T-helper 22 cell (primary cell): ENCODE measurements around the gene CAMSAP1.

Experiments used
- DNase-seq: peaks from one replicate; pipeline ENCODE4 v3.0.0-alpha.2; 2020; ENCODE audit warnings: low read depth

CAMSAP1 gene

DNA sequence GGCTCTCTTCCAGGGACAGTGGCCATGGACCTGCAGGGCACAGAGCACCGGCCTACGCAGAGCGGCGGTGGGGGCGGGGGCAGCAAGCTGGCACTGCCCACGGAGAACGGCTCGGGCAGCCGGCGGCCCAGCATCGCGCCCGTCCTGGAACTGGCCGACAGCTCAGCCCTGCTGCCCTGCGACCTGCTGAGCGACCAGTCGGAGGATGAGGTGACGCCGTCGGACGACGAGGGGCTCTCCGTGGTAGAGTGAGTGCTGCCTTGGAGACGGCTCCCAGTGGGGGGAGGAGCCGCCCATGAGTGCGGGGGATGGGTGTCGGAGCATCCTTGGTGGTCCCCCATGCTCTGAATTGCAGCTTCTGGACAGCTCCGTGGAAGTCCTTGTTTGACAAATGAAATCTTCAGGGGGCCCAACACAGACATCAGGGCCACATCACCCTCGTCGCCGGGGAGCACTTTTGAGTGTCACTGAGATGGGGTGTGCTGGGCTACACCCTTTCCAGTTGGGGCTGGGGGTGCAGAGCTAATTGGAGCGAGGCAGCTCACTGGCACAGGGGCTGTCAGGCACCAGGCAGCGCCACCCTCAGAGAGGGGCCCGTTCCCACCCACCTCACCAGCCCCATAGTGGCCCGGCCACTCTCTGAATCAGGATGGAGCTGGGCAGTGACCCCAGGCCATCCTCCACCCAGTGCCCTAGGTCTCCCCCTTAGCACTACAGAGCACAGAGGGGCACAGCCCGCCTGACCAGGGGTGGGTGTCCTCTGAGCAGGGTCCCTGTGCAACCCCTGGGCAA, 134.4 kb downstream of the CAMSAP1 start:
- DNase-seq = no peak

- DNase-seq = no peak
Measured at GRCh38 chr9:135772056-135772646, 135.2 kb downstream of the CAMSAP1 start.

GRCh38 chr9:135771401-135772051, 135.8 kb downstream of the CAMSAP1 start:
- DNase-seq = no peak

- no peak for DNase-seq
Measured at GRCh38 chr9:135770771-135771170, 136.6 kb downstream of the CAMSAP1 start.

DNA sequence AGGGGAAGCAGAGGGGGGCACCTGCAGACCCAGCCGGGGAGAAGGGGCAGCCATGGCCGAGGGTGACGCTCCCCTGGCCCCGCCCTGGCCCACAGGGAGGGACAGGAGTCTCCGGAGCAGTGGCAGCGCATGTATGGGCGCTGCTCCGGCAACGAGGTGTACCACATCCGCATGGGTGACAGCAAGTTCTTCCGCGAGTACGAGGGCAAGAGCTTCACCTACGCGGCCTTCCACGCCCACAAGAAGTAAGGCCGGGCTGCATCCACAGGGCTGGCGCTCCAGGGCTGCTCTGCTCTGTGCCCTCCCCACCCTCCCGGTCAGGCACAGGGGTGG, 137.2 kb downstream of the CAMSAP1 start:
- DNase-seq = no peak

DNA sequence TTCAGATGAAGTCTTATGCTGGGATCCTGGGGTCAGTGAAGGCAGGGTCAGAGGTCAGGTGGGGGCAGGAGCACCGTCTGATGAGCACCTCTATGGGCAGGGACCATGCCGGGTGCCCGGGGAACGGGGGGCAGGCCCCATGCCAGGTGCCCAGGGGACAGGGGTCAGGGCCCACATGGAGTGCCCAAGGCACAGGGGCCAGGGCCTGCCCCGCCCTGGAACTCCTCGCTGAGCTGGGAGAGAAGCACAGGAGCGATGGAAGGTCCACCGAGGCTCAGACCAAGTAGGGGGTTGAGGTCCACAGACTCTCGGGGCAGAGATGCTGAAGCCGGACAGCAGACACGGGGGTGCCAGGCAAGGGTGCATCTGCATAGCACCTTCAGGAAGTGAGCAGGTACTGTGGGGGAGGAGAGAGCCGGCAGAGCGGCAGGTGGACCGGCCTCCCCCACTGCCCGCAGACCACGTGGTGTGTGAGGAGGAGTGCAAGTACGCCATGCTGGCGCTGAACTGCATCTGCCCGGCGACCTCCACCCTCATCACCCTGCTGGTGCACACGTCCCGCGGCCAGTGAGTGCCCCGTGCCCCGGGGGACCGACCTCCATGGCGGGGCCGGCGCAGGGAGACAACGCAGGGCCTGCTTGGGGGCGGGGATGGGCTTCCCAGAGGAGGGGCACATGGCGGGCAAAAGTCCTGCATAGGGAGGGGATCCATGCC, 137.7 kb downstream of the CAMSAP1 start:
- DNase-seq = no peak

- no peak for DNase-seq
Measured at GRCh38 chr9:135768516-135769218, 138.7 kb downstream of the CAMSAP1 start.

DNA sequence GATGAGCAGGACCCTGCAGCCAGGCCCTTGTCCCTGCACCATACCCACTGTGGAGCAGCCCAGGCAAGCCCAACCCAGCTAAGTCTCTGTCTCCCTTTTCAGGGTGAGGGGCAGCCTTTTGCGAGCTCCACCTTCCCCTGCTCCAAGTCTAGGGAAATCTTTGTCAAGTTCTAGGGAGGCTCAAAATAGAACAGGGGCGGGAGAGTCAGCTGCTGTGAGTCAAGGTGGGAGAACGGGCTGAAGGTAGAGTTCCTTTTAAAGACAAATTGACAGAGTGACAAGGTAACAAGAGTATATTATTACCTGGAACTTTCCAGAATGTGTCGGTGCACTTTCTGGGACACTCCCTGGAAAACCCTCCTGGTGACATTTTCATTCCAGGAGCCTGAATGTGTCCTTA, 140.6 kb downstream of the CAMSAP1 start:
- no peak for DNase-seq

- no peak for DNase-seq
Measured at GRCh38 chr9:135766251-135766650, 141.1 kb downstream of the CAMSAP1 start.

DNA sequence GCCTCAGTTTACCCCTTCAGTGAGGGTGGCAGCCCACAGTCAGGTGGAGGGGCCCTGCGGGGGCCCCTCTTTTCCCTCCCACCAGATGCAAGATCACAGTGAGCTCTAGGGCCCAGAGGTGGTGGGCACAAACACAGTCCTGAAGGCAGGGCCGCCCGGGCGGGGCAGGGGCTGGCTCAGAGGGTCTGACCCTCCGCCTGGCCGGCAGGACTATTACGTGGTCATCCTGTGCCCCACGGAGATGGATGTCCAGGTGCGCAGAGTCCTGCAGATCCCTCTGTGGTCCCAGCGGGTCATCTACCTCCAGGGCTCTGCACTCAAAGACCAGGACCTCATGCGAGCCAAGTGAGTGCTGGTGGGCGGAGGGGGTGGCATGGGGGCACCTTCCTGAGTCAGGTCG, 141.9 kb downstream of the CAMSAP1 start:
- DNase-seq = no peak

GRCh38 chr9:135764731-135765130, 142.6 kb downstream of the CAMSAP1 start:
- DNase-seq = no peak

DNA sequence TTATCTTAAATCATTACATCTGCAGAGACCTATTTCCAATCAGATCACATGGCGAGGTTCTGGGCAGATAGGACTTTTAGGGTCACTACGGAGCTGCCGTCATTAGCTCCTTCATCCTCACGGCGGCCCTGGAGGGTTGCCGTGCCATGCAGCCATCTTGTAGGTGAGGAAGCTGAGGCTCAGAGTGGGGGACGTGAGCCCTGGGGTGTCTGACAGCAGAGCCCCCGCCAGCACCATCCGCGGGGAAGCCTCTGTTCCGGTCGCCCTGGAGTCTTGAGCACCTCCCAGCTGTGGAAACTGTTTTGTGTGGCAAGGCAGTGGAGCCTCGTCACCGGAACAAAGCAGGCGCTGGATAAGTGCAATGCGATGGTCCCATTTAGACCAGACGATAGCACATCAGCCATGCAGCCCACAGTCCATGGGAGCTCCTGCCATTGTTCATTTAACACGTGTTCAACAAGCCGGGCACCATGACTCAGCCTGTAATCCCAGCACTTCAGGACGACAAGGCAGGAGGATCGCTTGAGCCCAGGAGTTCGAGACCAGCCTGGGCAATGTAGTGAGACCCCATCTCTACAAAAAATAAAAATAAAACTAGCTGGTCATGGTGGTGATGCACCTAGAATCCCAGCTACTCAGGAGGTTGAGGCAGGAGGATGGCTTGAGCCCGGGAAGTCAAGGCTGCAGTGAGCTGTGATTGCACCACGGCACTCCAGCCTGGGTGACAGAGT, 143.5 kb downstream of the CAMSAP1 start:
- DNase-seq = no peak

GRCh38 chr9:135762921-135763320, 144.4 kb downstream of the CAMSAP1 start:
- no peak for DNase-seq

DNA sequence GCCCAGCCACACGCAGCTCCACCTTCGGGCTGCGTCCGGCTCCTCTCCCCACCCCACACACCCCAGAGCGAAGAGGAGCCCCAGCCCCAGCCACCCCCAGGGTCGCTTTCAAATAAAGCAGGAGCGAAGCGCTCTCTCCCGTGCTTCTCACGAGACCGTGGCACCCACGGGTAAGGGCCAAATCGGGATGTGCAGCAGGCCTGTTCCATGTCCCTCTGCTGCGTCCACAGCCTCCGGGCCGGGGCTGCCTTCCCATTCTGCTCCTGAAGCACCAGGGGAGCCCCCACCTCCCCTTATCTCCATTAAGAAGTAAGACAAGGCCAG, 145.5 kb downstream of the CAMSAP1 start:
- DNase-seq = no peak

DNA sequence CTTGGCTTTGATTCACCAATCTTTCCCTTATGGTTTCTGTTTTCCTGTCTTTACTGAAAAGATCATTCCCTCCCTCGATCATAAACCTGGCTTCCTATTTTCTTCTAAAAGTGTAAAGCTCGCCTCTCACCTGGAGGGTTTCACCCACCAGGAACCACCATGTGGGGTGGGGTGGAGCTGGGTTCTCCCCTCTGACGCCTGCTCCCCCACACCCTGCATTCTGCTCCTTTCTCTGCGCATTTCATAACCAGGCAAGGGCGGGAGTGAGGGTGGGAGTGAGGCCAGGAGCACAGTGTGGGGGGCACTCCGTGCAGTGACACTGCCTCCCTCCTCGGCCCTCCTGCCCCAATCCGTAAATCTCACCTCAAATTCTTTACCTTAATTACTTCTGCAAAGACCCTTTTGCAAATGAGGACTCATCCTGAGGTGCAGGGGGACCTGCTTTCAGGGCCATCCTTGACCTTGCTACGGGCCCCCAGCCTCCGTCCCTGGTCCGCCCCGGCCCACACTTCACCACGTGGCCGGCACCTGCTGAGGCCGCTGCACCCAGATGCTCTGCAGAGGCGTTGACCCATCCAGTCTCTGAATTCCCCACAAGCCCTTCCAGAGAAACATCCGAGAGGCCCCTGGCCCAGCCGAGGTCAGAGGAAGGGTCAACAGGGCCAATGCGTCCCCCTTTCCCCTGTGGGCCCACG, 146.0 kb downstream of the CAMSAP1 start:
- DNase-seq = no peak

GRCh38 chr9:135760465-135760864, 146.9 kb downstream of the CAMSAP1 start:
- DNase-seq = no peak

GRCh38 chr9:135759676-135760300, 147.6 kb downstream of the CAMSAP1 start:
- no peak for DNase-seq

GRCh38 chr9:135758870-135759269, 148.5 kb downstream of the CAMSAP1 start:
- no peak for DNase-seq
